Posterior cingulate gyrus (tissue), 11 donors: ENCODE measurements around the gene ZNF516.

Source experiments
- DNase-seq, 10 donors: peaks; one replicate each; pipeline versions ENCODE4 v3.0.0 to v3.0.0-alpha.2; 2020 to 2021; ENCODE audit warnings: mixed read lengths in 3 of 10
- intact Hi-C: fragments of 100-400 bp; cut with DNase I; formaldehyde crosslinking; loops from one replicate; pipeline ENCODE4 v1.15.1; 2023

The ZNF516 gene

DNA sequence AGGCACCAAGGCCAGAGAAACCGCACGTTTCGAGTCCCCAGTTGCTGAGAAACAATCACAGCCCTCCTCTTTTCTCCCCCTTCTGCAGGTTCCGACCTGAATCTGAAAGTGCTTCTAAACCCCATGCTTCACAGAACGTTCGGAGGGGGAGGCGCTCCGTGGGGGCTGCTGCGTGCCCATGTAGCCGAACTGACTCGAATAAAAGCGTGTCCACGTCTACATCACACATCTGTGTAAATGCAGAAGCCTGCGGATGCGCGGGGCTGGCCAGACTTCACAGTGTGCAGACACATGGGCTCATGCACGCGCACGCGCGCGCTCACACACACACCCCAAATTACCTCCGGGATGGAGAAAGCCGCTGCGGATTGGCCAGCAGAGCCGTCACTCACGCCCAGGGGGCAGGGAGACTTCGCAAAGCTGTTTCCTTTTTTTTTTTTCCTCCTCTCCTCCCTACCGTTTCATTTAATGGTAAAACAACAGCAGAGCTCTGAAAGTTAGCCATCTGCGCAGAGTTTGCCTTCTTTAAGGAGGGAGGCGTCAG, 2.3 kb downstream of the ZNF516 start:
- intact Hi-C loops, result no loop called here
- DNase-seq, result peak; percentile 92 to 99 (median 97)

DNA sequence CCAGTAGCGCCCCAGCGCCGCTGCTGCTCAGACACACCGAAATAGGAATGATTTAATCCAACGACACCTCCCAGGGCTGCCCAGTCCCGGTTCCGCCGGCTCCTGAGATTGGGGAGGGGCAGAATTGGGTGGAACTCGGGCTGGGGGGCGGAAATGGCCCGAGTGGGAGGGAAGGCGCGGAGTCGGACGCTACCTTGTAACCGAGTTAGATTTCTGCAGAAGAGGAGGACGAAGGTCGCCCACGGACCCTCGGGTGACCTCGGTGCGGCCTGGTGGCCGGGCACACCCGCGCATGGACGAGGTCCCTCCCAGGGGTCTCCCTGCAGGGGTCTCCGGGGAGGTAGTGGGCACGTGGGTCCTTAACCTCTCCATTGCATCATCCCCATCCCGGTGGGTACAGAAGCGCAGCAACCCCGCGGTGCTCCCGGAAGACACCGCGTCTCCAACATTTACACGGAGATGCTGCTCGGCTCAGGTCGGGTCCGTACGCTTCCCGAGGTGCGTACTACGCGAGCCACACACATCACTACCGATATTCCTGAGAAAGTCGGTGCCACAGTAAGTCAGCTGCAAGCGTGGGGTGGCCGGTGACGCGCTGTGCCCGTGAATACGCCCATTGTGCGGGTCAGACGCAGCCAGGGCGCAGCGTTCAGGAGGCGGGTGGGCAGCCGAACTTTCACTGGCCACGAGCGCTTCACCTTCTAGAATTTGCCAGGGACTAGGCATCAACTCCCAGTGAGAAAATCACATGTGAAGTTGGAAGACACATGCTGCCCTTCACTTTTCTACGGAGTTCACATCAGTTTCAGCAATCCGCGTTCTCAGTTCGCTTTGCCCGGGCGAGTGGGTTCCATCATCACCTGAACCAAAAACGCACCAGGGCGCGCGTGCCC, 3.0 kb downstream of the ZNF516 start:
- intact Hi-C loops, result no loop called here

GRCh38 chr18:76491473-76491775, 3.6 kb downstream of the ZNF516 start:
- intact Hi-C loops, result no loop called here
- peak in 2 of 10 donors; percentile 26 to 52 for DNase-seq

More for the DNA sequence above, 3.0 kb downstream of the ZNF516 start:
- peak in 6 of 10 donors; percentile 39 to 93 (median 71) for DNase-seq

- peak in 2 of 10 donors; percentile 64 to 84 for DNase-seq
- intact Hi-C loops, result no loop called here
These were observed 4.2 kb downstream of the ZNF516 start for GRCh38 chr18:76490670-76491472.

GRCh38 chr18:76490033-76490432, 5.0 kb downstream of the ZNF516 start:
- no peak for DNase-seq
- intact Hi-C loops, result no loop called here

DNA sequence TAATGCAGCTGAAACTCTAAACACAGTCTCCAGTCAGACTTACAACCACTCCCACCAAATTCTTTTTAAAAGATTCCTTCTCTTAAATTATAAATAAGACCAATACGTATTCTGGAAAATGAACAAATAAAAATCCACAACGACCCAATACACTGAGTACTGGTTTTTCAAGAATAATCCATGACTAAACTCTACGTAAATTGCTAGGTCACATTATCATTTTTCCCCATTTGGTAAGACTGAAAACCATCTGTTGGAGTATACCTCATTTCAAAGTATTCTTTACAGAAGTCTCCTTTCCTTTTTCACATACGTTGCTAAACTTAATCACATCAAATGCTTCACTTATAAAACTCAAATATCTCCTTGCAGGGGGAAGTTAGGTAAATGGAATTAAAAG, 6.0 kb downstream of the ZNF516 start:
- no peak for DNase-seq
- intact Hi-C loops, result loop anchor here (10.0 kb wide), 2 partner anchors 94 to 136 kb away; no protein-coding TSS in a partner anchor

- intact Hi-C loops, result loop anchor here (10.0 kb wide), 2 partner anchors 93 to 137 kb away; no protein-coding TSS in a partner anchor
- peak in 2 of 10 donors; percentile 69 to 77 for DNase-seq
These were observed 6.9 kb downstream of the ZNF516 start for GRCh38 chr18:76488190-76488589.

GRCh38 chr18:76487782-76488181, 7.3 kb downstream of the ZNF516 start:
- intact Hi-C loops, result loop anchor here (10.0 kb wide), 2 partner anchors 93 to 137 kb away; no protein-coding TSS in a partner anchor
- peak in 2 of 10 donors; percentile 51 to 65 for DNase-seq

- intact Hi-C loops, result loop anchor here (10.0 kb wide), 2 partner anchors 92 to 138 kb away; no protein-coding TSS in a partner anchor
- no peak for DNase-seq
These were observed 8.0 kb downstream of the ZNF516 start for GRCh38 chr18:76487070-76487469.

- DNase-seq, result no peak
- intact Hi-C loops, result loop anchor here (10.0 kb wide), 2 partner anchors 92 to 138 kb away; no protein-coding TSS in a partner anchor
These were observed 8.5 kb downstream of the ZNF516 start for GRCh38 chr18:76486574-76486973.

GRCh38 chr18:76486038-76486437, 9.0 kb downstream of the ZNF516 start:
- DNase-seq, result no peak

GRCh38 chr18:76484749-76485387, 10.2 kb downstream of the ZNF516 start:
- intact Hi-C loops, result loop anchor here (10.0 kb wide), 2 partner anchors 90 to 140 kb away; no protein-coding TSS in a partner anchor
- DNase-seq, result no peak

More at GRCh38 chr18:76486038-76486437, 9.0 kb downstream of the ZNF516 start:
- intact Hi-C loops, result loop anchor here (10.0 kb wide), 2 partner anchors 91 to 139 kb away; no protein-coding TSS in a partner anchor

DNA sequence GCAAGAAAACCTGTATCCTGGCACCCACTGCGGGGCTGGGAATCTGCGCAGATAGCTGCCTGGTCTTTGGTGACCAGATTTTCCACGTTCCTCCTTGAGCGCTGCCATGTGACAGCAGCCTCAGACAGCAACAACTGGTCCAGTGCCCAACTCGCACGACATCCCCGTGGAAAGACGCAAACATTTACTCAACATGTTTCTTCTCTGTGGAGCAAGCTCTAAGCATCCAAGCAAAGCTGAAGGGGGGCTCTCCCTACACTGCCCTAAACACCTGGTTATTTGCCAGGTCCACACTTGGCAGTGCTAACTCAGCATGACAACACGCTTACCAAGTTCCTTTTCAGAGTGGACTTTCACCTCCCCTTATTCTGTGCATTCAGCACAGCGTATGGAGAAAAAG, 11.3 kb downstream of the ZNF516 start:
- intact Hi-C loops, result loop anchor here (10.0 kb wide), 2 partner anchors 89 to 141 kb away; no protein-coding TSS in a partner anchor
- peak in 2 of 10 donors; percentile 56 to 58 for DNase-seq

GRCh38 chr18:76482971-76483691, 11.9 kb downstream of the ZNF516 start:
- intact Hi-C loops, result loop anchor here (10.0 kb wide), 2 partner anchors 88 to 142 kb away; no protein-coding TSS in a partner anchor
- peak in 2 of 10 donors; percentile 54 to 63 for DNase-seq

DNA sequence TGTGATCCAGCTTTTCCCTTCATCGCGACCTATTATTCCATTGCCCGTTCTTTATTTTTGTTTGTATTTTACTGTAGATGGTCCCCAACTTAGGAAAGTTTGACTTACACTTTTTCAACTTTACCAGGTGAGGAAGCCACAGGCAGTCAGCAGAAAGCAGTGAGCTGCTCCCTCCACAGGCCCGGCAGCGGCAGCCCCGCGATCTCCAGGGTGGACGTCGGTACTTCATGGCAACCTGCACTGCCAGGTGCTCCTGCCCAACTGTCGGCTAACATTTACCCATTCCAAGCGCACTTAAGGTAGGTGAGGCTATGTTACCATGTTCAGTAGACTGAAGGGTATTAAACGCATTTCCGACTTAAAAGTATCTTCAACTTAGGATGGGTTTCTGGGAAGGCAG, 12.8 kb downstream of the ZNF516 start:
- intact Hi-C loops, result loop anchor here (10.0 kb wide), 2 partner anchors 87 to 143 kb away; no protein-coding TSS in a partner anchor
- DNase-seq, result peak in 2 of 10 donors; percentile 57 to 59

DNA sequence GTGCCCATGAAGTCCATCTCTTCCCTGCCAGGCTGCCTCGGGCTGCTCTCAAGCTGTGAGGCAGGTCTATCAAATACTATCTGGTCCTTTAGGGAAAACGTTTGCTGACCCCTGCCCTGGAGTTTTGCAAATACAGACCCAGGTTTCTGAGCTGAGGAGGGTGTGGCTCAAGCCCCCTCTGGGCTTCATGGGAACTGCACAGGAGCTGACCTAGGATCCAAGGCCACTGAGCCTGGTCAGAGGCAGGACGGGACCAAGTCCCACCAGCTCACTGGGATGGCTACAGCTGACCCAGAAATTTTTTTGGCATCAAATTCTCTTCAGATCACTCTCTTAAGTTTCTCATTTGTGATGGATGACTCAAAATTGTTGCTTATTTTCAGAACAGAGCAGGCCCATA, 14.1 kb downstream of the ZNF516 start:
- intact Hi-C loops, result loop anchor here (10.0 kb wide), 2 partner anchors 86 to 144 kb away; no protein-coding TSS in a partner anchor
- peak in 1 of 10 donors; percentile 57 for DNase-seq

DNA sequence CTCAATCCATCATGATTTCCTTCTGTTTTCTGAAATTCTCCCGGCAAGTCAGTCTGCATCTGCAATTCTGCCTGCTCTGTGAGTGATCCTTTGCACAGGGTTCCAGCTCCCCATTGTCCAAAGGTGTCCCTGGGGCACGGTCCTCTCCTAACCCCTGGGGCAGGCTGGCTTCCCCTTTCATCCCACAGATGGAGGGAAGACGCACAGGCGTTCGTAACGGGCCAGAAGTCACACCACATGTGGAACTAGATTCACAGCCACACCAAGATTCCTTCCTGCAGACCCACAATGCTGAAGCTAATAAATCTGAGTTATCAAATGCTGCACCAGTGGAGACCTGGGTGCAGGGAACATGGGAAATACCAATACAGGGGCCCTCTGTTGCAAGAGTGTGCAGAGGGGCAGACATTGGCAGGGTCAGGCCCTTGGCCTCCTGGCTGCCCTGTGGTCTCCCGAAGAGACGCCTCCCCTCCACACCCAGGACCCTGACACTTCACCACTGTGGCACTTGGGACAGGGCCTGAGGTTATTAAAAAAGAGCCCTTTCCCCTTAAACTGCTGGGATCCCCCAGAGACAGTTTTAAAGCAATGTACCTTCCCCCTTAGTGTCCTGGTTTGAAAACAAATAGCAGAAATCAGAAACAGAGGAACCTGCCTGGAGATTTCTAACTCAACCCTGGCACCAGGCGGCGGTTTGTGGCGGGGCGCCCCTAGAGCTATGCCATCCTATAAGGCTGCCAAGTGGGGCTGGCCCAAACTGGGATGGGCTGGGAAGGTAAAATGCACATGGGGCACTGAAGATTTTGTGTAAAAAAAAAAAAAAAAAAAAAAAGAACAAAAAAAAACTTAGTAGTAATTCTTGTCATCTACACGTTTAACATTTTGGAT, 15.4 kb downstream of the ZNF516 start:
- peak in 1 of 10 donors; percentile 46 for DNase-seq
- intact Hi-C loops, result loop anchor here (10.0 kb wide), 2 partner anchors 85 to 145 kb away; no protein-coding TSS in a partner anchor
